ENCODE results near the gene OVCH1.
"Not testable (repeated sequence)": the region's sequence is repeated elsewhere in the genome, so short reads cannot be mapped to it uniquely, and the experiment has no call there.

The OVCH1 gene

GRCh38 chr12:29415111-29415510 lies 82.4 kb downstream of the OVCH1 start:
- Histone ChIP-seq H3K36me3 (ENCODE audit: control insufficient read depth, insufficient read depth, low read length) (no peaks in the 10 kb centered on the region), H3K9me3 (ENCODE audit: control insufficient read depth, low read length) (no peaks in the 10 kb centered on the region), H3K4me1 (ENCODE audit: control insufficient read depth, insufficient read depth, low read length, poor library complexity, severe bottlenecking) (no peaks in the 10 kb centered on the region), H3K4me3 (ENCODE audit: extremely low read depth, insufficient read depth, low read length, poor library complexity, severe bottlenecking) (no peak overlapping the region), H3K27ac (ENCODE audit: low read depth, low read length, severe bottlenecking) (no peak overlapping the region)
- WGBS, 2 experiments (ENCODE audit: insufficient coverage in 2 of 2): 62 to 76% methylated on average over 4 of the region's 4 CpGs

DNA sequence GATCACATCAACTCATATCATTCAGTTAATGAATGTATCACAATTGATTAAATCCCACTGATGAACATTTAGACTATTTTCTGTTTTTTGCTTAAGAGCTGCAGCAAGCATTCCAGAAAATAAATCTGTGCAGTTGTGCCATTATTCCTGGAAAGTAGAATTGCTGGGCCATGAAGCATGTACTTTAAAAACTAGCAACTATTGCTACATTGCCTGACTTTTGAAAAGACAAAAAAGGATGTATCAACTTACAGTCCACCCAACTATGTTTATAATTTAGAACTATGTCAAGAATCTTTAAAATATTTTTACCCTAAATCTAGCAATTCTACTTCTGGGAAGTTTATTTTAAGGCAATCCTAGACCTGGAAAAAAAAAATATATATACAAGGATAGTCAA lies 83.1 kb downstream of the OVCH1 start:
- Histone ChIP-seq H3K4me1 (ENCODE audit: control insufficient read depth, insufficient read depth, low read length, poor library complexity, severe bottlenecking) (no peaks in the 10 kb centered on the region), H3K9me3 (ENCODE audit: control insufficient read depth, low read length) (no peaks in the 10 kb centered on the region), H3K27ac (ENCODE audit: low read depth, low read length, severe bottlenecking) (no peak overlapping the region)

GRCh38 chr12:29405561-29405960 lies 91.9 kb downstream of the OVCH1 start:
- H3K27ac ChIP-seq (ENCODE audit: low read depth, low read length, severe bottlenecking): no peak overlapping the region
- H3K36me3 ChIP-seq (ENCODE audit: control insufficient read depth, insufficient read depth, low read length): no peaks in the 10 kb centered on the region
- H3K4me1 ChIP-seq (ENCODE audit: control insufficient read depth, insufficient read depth, low read length, poor library complexity, severe bottlenecking): no peaks in the 10 kb centered on the region
- no CpG with 5 or more reads among the region's 4 CpGs for WGBS, 2 experiments (ENCODE audit: insufficient coverage in 2 of 2)
- no peak overlapping the region for H3K4me3 ChIP-seq (ENCODE audit: extremely low read depth, insufficient read depth, low read length, poor library complexity, severe bottlenecking)
- H3K9me3 ChIP-seq (ENCODE audit: control insufficient read depth, low read length): no peaks in the 10 kb centered on the region

More for the DNA sequence above, 83.1 kb downstream of the OVCH1 start:
- Histone ChIP-seq H3K4me3 (ENCODE audit: extremely low read depth, insufficient read depth, low read length, poor library complexity, severe bottlenecking) (no peak overlapping the region), H3K36me3 (ENCODE audit: control insufficient read depth, insufficient read depth, low read length) (no peaks in the 10 kb centered on the region)

- no peak overlapping the region for H3K4me3 ChIP-seq (ENCODE audit: extremely low read depth, insufficient read depth, low read length, poor library complexity, severe bottlenecking)
- H3K36me3 ChIP-seq (ENCODE audit: control insufficient read depth, insufficient read depth, low read length): no peaks in the 10 kb centered on the region
- H3K27ac ChIP-seq (ENCODE audit: low read depth, low read length, severe bottlenecking): no peak overlapping the region
- no peaks in the 10 kb centered on the region for H3K9me3 ChIP-seq (ENCODE audit: control insufficient read depth, low read length)
- no peaks in the 10 kb centered on the region for H3K4me1 ChIP-seq (ENCODE audit: control insufficient read depth, insufficient read depth, low read length, poor library complexity, severe bottlenecking)
- 79 to 100% methylated on average over 2 to 3 of the region's 4 CpGs for WGBS, 2 experiments (ENCODE audit: insufficient coverage in 2 of 2)
Observed at GRCh38 chr12:29403991-29404390, 93.5 kb downstream of the OVCH1 start.

DNA sequence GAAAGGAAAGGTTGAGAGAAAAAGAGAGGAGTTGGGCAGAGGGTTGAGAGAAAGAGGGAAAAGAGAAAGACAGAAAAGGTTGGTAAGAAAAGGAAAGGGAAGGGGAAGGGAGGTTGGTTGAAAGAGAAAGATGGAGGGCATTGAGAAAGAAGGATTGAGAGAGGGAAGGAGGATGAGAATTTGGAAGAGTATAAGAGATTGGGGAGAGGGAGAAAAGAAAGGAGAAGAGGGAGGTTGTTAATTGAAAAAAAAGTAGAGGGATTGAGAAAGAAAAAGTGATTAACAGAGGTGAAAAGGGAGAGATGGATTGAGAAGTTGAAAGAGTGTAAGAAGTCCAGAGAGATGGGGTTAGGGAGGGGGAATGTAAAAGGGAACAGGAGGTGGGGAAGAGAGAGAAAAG lies 95.0 kb downstream of the OVCH1 start:
- Histone ChIP-seq H3K4me3 (ENCODE audit: extremely low read depth, insufficient read depth, low read length, poor library complexity, severe bottlenecking) (no peak overlapping the region), H3K27ac (ENCODE audit: low read depth, low read length, severe bottlenecking) (no peak overlapping the region), H3K9me3 (ENCODE audit: control insufficient read depth, low read length) (no peaks in the 10 kb centered on the region), H3K36me3 (ENCODE audit: control insufficient read depth, insufficient read depth, low read length) (no peaks in the 10 kb centered on the region), H3K4me1 (ENCODE audit: control insufficient read depth, insufficient read depth, low read length, poor library complexity, severe bottlenecking) (no peaks in the 10 kb centered on the region)

DNA sequence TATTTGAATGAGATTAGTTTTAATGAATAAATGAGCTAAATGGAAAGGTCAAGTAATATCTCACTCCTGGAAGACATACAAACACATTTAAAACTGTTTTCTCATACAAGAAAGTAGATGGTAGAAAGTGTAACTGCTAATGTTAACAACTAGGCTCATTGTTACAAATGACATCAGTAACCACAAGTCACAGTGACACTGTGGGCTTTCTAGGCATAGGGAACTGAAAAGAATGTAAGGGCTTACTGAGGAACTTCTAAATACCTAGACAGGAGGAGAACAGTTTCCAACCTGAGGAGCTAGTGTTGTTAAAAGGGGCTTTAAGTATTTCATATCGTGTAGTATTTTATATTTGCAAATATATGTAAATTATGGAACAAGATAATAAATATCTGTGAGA lies 99.0 kb downstream of the OVCH1 start:
- H3K36me3 ChIP-seq (ENCODE audit: control insufficient read depth, insufficient read depth, low read length): no peaks in the 10 kb centered on the region
- WGBS, 2 experiments (ENCODE audit: insufficient coverage in 2 of 2): no CpG with 5 or more reads among the region's 1 CpG

GRCh38 chr12:29396774-29397173 lies 100.7 kb downstream of the OVCH1 start:
- Histone ChIP-seq H3K27ac (ENCODE audit: low read depth, low read length, severe bottlenecking) (no peak overlapping the region), H3K36me3 (ENCODE audit: control insufficient read depth, insufficient read depth, low read length) (no peaks in the 10 kb centered on the region), H3K9me3 (ENCODE audit: control insufficient read depth, low read length) (no peaks in the 10 kb centered on the region), H3K4me1 (ENCODE audit: control insufficient read depth, insufficient read depth, low read length, poor library complexity, severe bottlenecking) (no peaks in the 10 kb centered on the region), H3K4me3 (ENCODE audit: extremely low read depth, insufficient read depth, low read length, poor library complexity, severe bottlenecking) (no peak overlapping the region)
- WGBS, 2 experiments (ENCODE audit: insufficient coverage in 2 of 2): 87 to 90% methylated on average over 2 to 3 of the region's 3 CpGs

More for the DNA sequence above, 99.0 kb downstream of the OVCH1 start:
- no peak overlapping the region for H3K4me3 ChIP-seq (ENCODE audit: extremely low read depth, insufficient read depth, low read length, poor library complexity, severe bottlenecking)
- H3K9me3 ChIP-seq (ENCODE audit: control insufficient read depth, low read length): no peaks in the 10 kb centered on the region
- H3K4me1 ChIP-seq (ENCODE audit: control insufficient read depth, insufficient read depth, low read length, poor library complexity, severe bottlenecking): no peaks in the 10 kb centered on the region
- no peak overlapping the region for H3K27ac ChIP-seq (ENCODE audit: low read depth, low read length, severe bottlenecking)

DNA sequence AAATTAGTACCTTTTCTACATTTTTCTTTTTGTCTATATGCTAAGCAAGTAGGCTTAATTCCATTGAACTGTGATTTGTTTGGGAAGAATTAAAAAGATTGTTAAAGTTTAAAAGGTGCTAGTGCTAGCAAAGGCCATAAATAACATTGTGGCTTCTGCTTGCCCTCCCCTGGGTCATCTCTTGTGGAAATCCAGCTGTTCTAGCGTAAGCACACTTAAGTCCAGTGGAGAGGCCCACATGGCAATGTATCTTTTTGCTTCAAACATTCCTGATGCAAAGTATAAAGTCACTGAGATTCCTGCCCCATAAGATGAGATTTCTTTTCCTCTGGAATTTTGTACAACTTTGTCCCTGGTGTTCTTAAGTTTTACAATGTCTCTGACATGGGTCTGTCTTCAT lies 102.1 kb downstream of the OVCH1 start:
- 78 to 100% methylated on average over 1 of the region's 1 CpG for WGBS, 2 experiments (ENCODE audit: insufficient coverage in 2 of 2)
- no peaks in the 10 kb centered on the region for H3K9me3 ChIP-seq (ENCODE audit: control insufficient read depth, low read length)
- no peak overlapping the region for H3K4me3 ChIP-seq (ENCODE audit: extremely low read depth, insufficient read depth, low read length, poor library complexity, severe bottlenecking)
- no peaks in the 10 kb centered on the region for H3K36me3 ChIP-seq (ENCODE audit: control insufficient read depth, insufficient read depth, low read length)
- no peak overlapping the region for H3K27ac ChIP-seq (ENCODE audit: low read depth, low read length, severe bottlenecking)
- no peaks in the 10 kb centered on the region for H3K4me1 ChIP-seq (ENCODE audit: control insufficient read depth, insufficient read depth, low read length, poor library complexity, severe bottlenecking)

- 75 to 82% methylated on average over 2 of the region's 3 CpGs for WGBS, 2 experiments (ENCODE audit: insufficient coverage in 2 of 2)
- H3K27ac ChIP-seq (ENCODE audit: low read depth, low read length, severe bottlenecking); H3K4me1 ChIP-seq (ENCODE audit: control insufficient read depth, insufficient read depth, low read length, poor library complexity, severe bottlenecking); H3K9me3 ChIP-seq (ENCODE audit: control insufficient read depth, low read length); H3K4me3 ChIP-seq (ENCODE audit: extremely low read depth, insufficient read depth, low read length, poor library complexity, severe bottlenecking); H3K36me3 ChIP-seq (ENCODE audit: control insufficient read depth, insufficient read depth, low read length): not testable (repeated sequence)
Observed at GRCh38 chr12:29390419-29390818, 107.1 kb downstream of the OVCH1 start.

DNA sequence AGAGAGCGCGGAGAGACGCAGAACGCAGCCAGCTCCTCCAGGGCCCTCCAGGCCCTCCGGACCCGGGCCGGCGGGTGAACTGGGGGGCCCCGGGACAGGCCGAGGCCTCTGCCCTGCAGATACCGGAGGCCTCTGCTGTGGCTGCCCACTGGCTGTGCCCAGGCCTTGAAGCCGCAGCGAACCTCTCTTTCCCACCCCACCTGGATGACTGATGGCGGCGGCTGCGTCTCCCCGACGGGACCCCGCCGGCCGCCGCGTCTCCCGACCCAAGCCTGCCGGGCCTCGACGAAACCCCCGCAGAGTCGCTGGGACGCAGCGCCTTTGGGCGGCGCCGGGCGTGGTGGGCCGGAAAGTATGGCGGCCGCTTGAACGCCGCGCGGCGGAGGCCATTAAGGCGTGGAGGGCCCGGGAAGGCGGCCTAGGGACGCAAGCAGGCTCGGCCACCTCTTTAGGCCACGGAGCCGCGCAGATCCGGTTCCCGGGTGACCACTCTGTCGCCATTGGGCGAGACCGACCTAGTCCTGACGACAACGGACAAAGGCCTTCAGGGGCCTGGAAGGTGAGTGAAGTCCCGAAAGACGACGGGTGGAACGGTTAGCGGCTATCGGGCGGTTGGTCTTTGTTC lies 108.1 kb downstream of the OVCH1 start:
- H3K27ac ChIP-seq (ENCODE audit: low read depth, low read length, severe bottlenecking): no peak overlapping the region
- no peaks in the 10 kb centered on the region for H3K9me3 ChIP-seq (ENCODE audit: control insufficient read depth, low read length)
- H3K4me1 ChIP-seq (ENCODE audit: control insufficient read depth, insufficient read depth, low read length, poor library complexity, severe bottlenecking): no peaks in the 10 kb centered on the region
- WGBS, 2 experiments (ENCODE audit: insufficient coverage in 2 of 2): 97% methylated on average over 51 to 65 of the region's 65 CpGs
- H3K4me3 ChIP-seq (ENCODE audit: extremely low read depth, insufficient read depth, low read length, poor library complexity, severe bottlenecking): no peak overlapping the region
- no peaks in the 10 kb centered on the region for H3K36me3 ChIP-seq (ENCODE audit: control insufficient read depth, insufficient read depth, low read length)

- H3K9me3 ChIP-seq (ENCODE audit: control insufficient read depth, low read length); H3K27ac ChIP-seq (ENCODE audit: low read depth, low read length, severe bottlenecking); H3K4me3 ChIP-seq (ENCODE audit: extremely low read depth, insufficient read depth, low read length, poor library complexity, severe bottlenecking); H3K4me1 ChIP-seq (ENCODE audit: control insufficient read depth, insufficient read depth, low read length, poor library complexity, severe bottlenecking); H3K36me3 ChIP-seq (ENCODE audit: control insufficient read depth, insufficient read depth, low read length): not testable (repeated sequence)
- 91 to 97% methylated on average over 12 to 24 of the region's 36 CpGs for WGBS, 2 experiments (ENCODE audit: insufficient coverage in 2 of 2)
Observed at GRCh38 chr12:29386084-29386680, 111.3 kb downstream of the OVCH1 start.
